ENCODE data around the gene ARAP3.

GRCh38 chr5:141680751-141681201, 1.3 kb downstream of the ARAP3 start:
- TF ChIP-seq EP300 (IDR thresholded peaks at IDR 0.05; ENCODE audit: borderline replicate concordance) (no peak), TAF1 (IDR thresholded peaks at IDR 0.05; ENCODE audit: low read depth) (no peak), CEBPB (IDR thresholded peaks at IDR 0.05) (no peak), CREB1 (IDR thresholded peaks at IDR 0.05; ENCODE audit: low read depth) (no peak), TEAD4 (IDR thresholded peaks at IDR 0.05) (no peak), TCF12 (IDR thresholded peaks at IDR 0.05; ENCODE audit: low read depth) (no peak), FOXM1 (IDR thresholded peaks at IDR 0.05; ENCODE audit: borderline replicate concordance, low read depth) (no peak), YY1 (IDR thresholded peaks at IDR 0.05; ENCODE audit: low read depth) (no peak)
